HFF-Myc (cell line): ENCODE data around the gene ATG10.

ENCODE experiments used
- DNase-seq: peaks from one replicate; pipeline ENCODE4 v3.0.0-alpha.2; 2011; ENCODE audit warnings: low read depth; ENCODE audit errors: extremely low read depth
- H3K4me3 ChIP-seq: replicated peaks from 2 replicates; pipeline ENCODE4 v1.5.1; 2011; ENCODE audit warnings: low read depth, mild to moderate bottlenecking, control low read depth, low read length
- TF ChIP-seq, protein P1 (sequence below): IDR thresholded peaks from 2 replicates; pipeline ENCODE4 v1.5.1; 2012; ENCODE audit warnings: mild to moderate bottlenecking, low read depth, low read length, control low read depth; ENCODE audit errors: missing control alignments

ATG10 gene

GRCh38 chr5:82295959-82296531, 324.2 kb downstream of the ATG10 start:
- H3K4me3 ChIP-seq, result no peak overlapping the region
- TF ChIP-seq, protein P1, sequence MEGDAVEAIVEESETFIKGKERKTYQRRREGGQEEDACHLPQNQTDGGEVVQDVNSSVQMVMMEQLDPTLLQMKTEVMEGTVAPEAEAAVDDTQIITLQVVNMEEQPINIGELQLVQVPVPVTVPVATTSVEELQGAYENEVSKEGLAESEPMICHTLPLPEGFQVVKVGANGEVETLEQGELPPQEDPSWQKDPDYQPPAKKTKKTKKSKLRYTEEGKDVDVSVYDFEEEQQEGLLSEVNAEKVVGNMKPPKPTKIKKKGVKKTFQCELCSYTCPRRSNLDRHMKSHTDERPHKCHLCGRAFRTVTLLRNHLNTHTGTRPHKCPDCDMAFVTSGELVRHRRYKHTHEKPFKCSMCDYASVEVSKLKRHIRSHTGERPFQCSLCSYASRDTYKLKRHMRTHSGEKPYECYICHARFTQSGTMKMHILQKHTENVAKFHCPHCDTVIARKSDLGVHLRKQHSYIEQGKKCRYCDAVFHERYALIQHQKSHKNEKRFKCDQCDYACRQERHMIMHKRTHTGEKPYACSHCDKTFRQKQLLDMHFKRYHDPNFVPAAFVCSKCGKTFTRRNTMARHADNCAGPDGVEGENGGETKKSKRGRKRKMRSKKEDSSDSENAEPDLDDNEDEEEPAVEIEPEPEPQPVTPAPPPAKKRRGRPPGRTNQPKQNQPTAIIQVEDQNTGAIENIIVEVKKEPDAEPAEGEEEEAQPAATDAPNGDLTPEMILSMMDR, result no peak
- no peak for DNase-seq

DNA sequence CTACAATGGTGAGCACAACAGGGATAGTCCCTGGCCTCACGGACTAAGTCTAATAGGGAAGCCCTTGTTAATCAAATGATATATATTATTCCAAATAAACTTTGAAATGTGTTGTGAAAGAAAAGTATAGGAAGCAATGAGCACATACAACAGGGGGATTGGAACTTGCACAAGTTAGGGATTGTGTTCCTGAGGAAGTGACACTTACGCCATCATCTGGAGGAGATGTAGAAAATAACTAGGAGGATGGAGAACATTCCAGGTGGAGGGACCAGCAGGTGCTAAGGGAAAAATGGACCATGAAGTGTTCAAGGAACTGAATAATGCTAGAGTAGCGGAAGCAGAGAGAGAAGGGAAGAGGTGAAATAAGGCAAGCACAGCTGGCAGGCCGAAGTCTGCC, 325.1 kb downstream of the ATG10 start:
- H3K4me3 ChIP-seq, result no peak overlapping the region
- TF ChIP-seq, protein P1, result no peak
- DNase-seq, result no peak

- no peak overlapping the region for H3K4me3 ChIP-seq
- TF ChIP-seq, protein P1, result no peak
- no peak for DNase-seq
These were observed 325.9 kb downstream of the ATG10 start for GRCh38 chr5:82297711-82298110.

GRCh38 chr5:82298668-82299067, 326.8 kb downstream of the ATG10 start:
- no peak overlapping the region for H3K4me3 ChIP-seq
- DNase-seq, result no peak
- TF ChIP-seq, protein P1, result no peak

- no peak for DNase-seq
- no peak overlapping the region for H3K4me3 ChIP-seq
- TF ChIP-seq, protein P1, result no peak
These were observed 329.4 kb downstream of the ATG10 start for GRCh38 chr5:82301190-82301589.
